Uterus (tissue), 4 donors: ENCODE data around the gene C1orf21. TPM values are rescaled to one million over a fixed set of nuclear protein-coding genes. Genes with fewer than 3 reads are reported as not detected.
A peak's percentile ranks its signal among the peaks of the same experiment; 100 is the strongest.
"Not testable (repeated sequence)": the region's sequence is repeated elsewhere in the genome, so short reads cannot be mapped to it uniquely, and the experiment has no call there.

Experiments used
- DNase-seq, 2 donors: peaks; one replicate each; pipeline ENCODE4 v3.0.0-alpha.2; 2019 to 2020
- H3K27ac ChIP-seq, 2 donors: fragments of 200-600 bp; sonication (generic); 1 replicate in 1 of 2; 2 replicates in 1 of 2; pipeline ENCODE4 v1.5.1; 2016 to 2018
- H3K27me3 ChIP-seq, 2 donors: fragments of 200-600 bp; sonication (generic); one replicate each; pipeline ENCODE4 v1.5.1; 2018 to 2019; ENCODE audit warnings: control low read depth in 1 of 2
- H3K36me3 ChIP-seq, 2 donors: fragments of 200-600 bp; sonication (generic); one replicate each; pipeline ENCODE4 v1.5.1; 2019; ENCODE audit warnings: control low read depth in 1 of 2
- H3K4me1 ChIP-seq, 2 donors: fragments of 200-600 bp; sonication (generic); one replicate each; pipeline ENCODE4 v1.5.1; 2018 to 2019; ENCODE audit warnings: control low read depth in 1 of 2
- H3K4me3 ChIP-seq, 2 donors: fragments of 200-600 bp; sonication (generic); 1 replicate in 1 of 2; 2 replicates in 1 of 2; pipeline ENCODE4 v1.5.1; 2018 to 2019; ENCODE audit warnings: mild to moderate bottlenecking in 1 of 2
- H3K9me3 ChIP-seq, 2 donors: fragments of 200-600 bp; sonication (generic); one replicate each; pipeline ENCODE4 v1.5.1; 2019; ENCODE audit warnings: control low read depth in 1 of 2
- POLR2A ChIP-seq, 2 donors: fragments of 450-650 bp; IDR thresholded peaks; one replicate each; pipeline ENCODE4 v1.6.1; 2016; ENCODE audit warnings: antibody characterized with exemption in 2 of 2, mild to moderate bottlenecking in 1 of 2, moderate library complexity in 1 of 2
- intact Hi-C: fragments of 100-400 bp; cut with DNase I; formaldehyde crosslinking; loops from one replicate; pipeline ENCODE4 v1.15.1; 2023; ENCODE audit warnings: low total_unique reads
- total RNA-seq, 4 donors: library from RNA; depleted of rRNA in 3 of 4; stranded (reverse); fragments of >200 nt in 3 of 4; gene quantifications; one replicate each; pipeline versions ENCODE4 v1.1.0 to v1.2.4, GENCODE V29; 2014 to 2023
- TF ChIP-seq, protein P1 (sequence below), 4 experiments: fragments of 200-600 bp in 2 of 4; fragments of 450-650 bp in 2 of 4; sonication (generic) in 2 of 4; IDR thresholded peaks; one replicate each; pipeline ENCODE4 v1.5.1; 2016 to 2019; ENCODE audit warnings: antibody characterized with exemption in 4 of 4, mild to moderate bottlenecking in 2 of 4, moderate library complexity in 1 of 4
- donor health status: DM: yes; HTN: yes; CAD: no.

Gene C1orf21, protein sequence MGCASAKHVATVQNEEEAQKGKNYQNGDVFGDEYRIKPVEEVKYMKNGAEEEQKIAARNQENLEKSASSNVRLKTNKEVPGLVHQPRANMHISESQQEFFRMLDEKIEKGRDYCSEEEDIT
- total RNA-seq, result 10 to 100 TPM; 15.0 to 71.0 (median 44.5) TPM

- intact Hi-C loops, result loop anchor here (10.0 kb wide), 1 partner anchor 278 kb away; no protein-coding TSS in a partner anchor
- peak within 1 kb of the TSS; percentile 75 to 92 for H3K4me3 ChIP-seq
- H3K27me3 ChIP-seq, result no peaks in the 10 kb centered on the region
- H3K27ac ChIP-seq, result peak within 1 kb of the TSS; percentile 88 to 92
- H3K9me3 ChIP-seq, result no peaks in the 10 kb centered on the region
- TF ChIP-seq POLR2A (IDR thresholded peaks at IDR 0.05), result peak in 1 of 2 donors; percentile 94
- TF ChIP-seq, protein P1, sequence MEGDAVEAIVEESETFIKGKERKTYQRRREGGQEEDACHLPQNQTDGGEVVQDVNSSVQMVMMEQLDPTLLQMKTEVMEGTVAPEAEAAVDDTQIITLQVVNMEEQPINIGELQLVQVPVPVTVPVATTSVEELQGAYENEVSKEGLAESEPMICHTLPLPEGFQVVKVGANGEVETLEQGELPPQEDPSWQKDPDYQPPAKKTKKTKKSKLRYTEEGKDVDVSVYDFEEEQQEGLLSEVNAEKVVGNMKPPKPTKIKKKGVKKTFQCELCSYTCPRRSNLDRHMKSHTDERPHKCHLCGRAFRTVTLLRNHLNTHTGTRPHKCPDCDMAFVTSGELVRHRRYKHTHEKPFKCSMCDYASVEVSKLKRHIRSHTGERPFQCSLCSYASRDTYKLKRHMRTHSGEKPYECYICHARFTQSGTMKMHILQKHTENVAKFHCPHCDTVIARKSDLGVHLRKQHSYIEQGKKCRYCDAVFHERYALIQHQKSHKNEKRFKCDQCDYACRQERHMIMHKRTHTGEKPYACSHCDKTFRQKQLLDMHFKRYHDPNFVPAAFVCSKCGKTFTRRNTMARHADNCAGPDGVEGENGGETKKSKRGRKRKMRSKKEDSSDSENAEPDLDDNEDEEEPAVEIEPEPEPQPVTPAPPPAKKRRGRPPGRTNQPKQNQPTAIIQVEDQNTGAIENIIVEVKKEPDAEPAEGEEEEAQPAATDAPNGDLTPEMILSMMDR (IDR thresholded peaks at IDR 0.05), result no peak
- peak; percentile 91 to 92 for DNase-seq
- H3K36me3 ChIP-seq, result no peaks in the 10 kb centered on the region
- H3K4me1 ChIP-seq, result peaks cover 0 to 6% of the 10 kb centered on the region in 2 donors
These were observed at the start of gene C1orf21 for GRCh38 chr1:184386312-184387068. TSS of gene C1orf21 (plus strand) at chr1:184387029. CDS start at chr1:184477510, 90,481 bp downstream.

- H3K36me3 ChIP-seq, H3K27ac ChIP-seq, H3K4me1 ChIP-seq, H3K27me3 ChIP-seq, H3K4me3 ChIP-seq, DNase-seq, intact Hi-C loops, H3K9me3 ChIP-seq: not testable (repeated sequence)
These were observed 49.0 kb upstream of the C1orf21 start for GRCh38 chr1:184337865-184338264.

DNA sequence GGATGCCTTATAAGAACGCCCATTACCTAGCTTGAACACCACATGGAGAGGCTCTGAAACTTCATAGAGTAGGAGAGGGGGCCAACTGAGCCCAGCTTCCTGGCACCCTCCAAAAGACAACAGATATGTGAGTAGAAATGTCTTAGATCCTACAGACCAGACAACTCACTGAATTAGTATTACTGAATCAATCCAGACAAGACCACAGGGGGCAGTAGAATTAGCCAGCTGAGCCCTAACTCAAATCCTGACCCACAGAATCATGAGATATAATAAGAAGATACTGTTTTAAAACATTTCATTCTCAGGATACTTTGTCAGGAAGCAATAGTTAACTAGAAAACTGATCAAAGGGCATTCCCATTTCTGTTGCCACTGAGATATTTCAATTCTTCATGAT, 45.8 kb upstream of the C1orf21 start:
- no peaks in the 10 kb centered on the region for H3K27me3 ChIP-seq
- no peak overlapping the region for H3K27ac ChIP-seq
- DNase-seq, result no peak
- TF ChIP-seq, protein P1 (IDR thresholded peaks at IDR 0.05), result no peak
- TF ChIP-seq POLR2A (IDR thresholded peaks at IDR 0.05), result no peak
- H3K4me1 ChIP-seq, result no peaks in the 10 kb centered on the region
- H3K9me3 ChIP-seq, result no peaks in the 10 kb centered on the region
- intact Hi-C loops, result no loop called here
- H3K4me3 ChIP-seq, result no peak overlapping the region
- no peaks in the 10 kb centered on the region for H3K36me3 ChIP-seq

- Histone ChIP-seq H3K4me1 (no peaks in the 10 kb centered on the region), H3K27me3 (no peaks in the 10 kb centered on the region), H3K36me3 (no peaks in the 10 kb centered on the region), H3K27ac (no peak overlapping the region), H3K9me3 (no peaks in the 10 kb centered on the region), H3K4me3 (no peak overlapping the region)
- no peak for TF ChIP-seq POLR2A (IDR thresholded peaks at IDR 0.05)
- TF ChIP-seq, protein P1 (IDR thresholded peaks at IDR 0.05), result no peak
- no peak for DNase-seq
- intact Hi-C loops, result no loop called here
These were observed 36.3 kb upstream of the C1orf21 start for GRCh38 chr1:184350573-184350972.

DNA sequence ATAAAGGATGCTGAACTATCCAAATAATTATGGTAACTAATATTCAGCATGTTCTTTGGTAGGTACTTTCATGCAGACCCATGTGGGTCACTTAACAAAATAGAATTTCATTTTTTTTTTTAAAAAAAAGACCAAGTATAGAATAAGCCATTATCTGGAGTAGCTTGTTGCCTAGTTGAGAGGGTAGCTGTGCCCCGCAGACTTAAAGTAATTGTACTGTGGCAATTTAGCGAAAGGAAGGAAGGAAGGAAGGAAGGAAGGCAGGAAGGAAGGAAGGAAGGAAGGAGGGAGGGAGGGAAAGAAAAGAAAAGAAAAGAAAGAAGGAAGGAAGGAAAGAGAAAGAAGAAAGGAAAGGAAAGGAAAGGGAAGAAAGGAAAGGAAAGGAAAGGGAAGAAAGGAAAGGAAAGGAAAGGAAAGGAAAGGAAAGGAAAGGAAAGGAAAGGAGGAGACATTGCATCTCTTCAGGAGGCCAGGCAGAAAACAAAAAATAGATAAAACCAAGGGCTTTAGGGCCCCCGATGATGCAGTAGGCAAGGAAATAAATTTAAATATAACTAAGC, 35.3 kb upstream of the C1orf21 start:
- Histone ChIP-seq H3K36me3 (no peaks in the 10 kb centered on the region), H3K27me3 (no peaks in the 10 kb centered on the region), H3K4me1 (no peaks in the 10 kb centered on the region), H3K9me3 (no peaks in the 10 kb centered on the region), H3K27ac (no peak overlapping the region), H3K4me3 (no peak overlapping the region)
- no peak for TF ChIP-seq POLR2A (IDR thresholded peaks at IDR 0.05)
- TF ChIP-seq, protein P1 (IDR thresholded peaks at IDR 0.05), result no peak
- DNase-seq, result no peak
- intact Hi-C loops, result no loop called here
